ENCODE measurements around the gene ENTPD2. TPM values are rescaled to one million over a fixed set of nuclear protein-coding genes. Genes with fewer than 3 reads are reported as not detected.
A peak's percentile ranks its signal among the peaks of the same experiment; 100 is the strongest.

ENTPD2 gene
- total RNA-seq, 2 experiments from 2014 or later = 0.16 TPM; not detected in 1

DNA sequence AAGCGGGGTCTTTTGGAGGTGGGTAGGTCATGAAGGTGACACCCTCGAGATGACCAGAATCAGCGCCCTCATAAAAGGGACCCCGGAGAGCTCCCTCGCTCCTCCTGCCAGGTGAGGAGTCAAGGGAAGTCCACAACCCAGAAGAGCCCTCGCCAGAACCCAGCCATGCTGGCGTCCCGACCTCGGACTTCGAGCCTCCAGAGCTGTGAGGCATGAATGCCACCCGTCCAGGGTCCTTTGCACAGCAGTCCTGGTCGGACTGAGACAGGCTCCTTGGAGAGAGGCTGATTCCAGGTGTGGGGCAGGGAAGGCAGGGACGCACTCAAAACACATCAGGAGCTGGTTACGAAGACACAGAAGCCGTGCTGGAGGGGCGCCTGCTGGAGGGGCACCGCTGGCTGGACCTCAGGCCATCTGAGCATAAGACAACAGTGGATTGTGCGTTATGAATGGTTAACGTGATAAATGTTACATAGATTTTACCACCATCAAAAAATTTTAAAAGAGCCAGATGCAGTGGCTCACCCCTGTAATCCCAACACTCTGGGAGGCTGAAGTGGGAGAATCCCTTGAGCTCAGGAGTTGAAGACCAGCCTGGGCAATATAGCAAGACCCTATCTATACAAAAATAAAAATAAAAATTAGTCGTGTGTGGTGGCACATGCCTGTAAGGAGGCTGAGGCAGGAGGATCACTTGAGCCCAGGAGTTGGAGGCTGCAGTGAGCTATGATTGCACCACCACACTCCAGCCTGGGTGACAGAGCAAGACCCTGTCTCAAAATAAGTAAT lies 51.8 kb downstream of the ENTPD2 start:
- intact Hi-C loops (cut with micrococcal nuclease; ENCODE audit: unreplicated experiment) = no loop called here
- Histone ChIP-seq H3K4me3 (ENCODE audit: low read depth, low read length, poor library complexity, severe bottlenecking) (no peak overlapping the region), H3K27ac (ENCODE audit: low read depth, low read length, poor library complexity, severe bottlenecking) (no peak overlapping the region), H4K20me1 (ENCODE audit: insufficient read depth, low read length) (no peaks in the 10 kb centered on the region), H3K9me3 (ENCODE audit: low read length) (no peaks in the 10 kb centered on the region), H3K4me1 (ENCODE audit: insufficient read depth, low read length, poor library complexity, severe bottlenecking) (peaks cover 29% of the 10 kb centered on the region), H3K4me2 (ENCODE audit: low read length) (no peak overlapping the region), H2AFZ (ENCODE audit: low read length) (no peak overlapping the region), H3K36me3 (ENCODE audit: insufficient read depth, low read length) (no peaks in the 10 kb centered on the region), H3K9me2 (ENCODE audit: insufficient read depth, low read length) (no peaks in the 10 kb centered on the region), H3K79me2 (ENCODE audit: insufficient read depth, low read depth, low read length) (no peaks in the 10 kb centered on the region)
- CTCF ChIA-PET (ENCODE audit: unreplicated experiment) = interaction anchor here (0.6 kb wide), 1 partner anchor 28 kb away, joined by 3 read pairs; no protein-coding TSS in a partner anchor
- no peak for TF ChIP-seq EZH2phosphoT487 (IDR thresholded peaks at IDR 0.05; ENCODE audit: borderline replicate concordance, low read depth, low read length)
- TF ChIP-seq, protein P1, sequence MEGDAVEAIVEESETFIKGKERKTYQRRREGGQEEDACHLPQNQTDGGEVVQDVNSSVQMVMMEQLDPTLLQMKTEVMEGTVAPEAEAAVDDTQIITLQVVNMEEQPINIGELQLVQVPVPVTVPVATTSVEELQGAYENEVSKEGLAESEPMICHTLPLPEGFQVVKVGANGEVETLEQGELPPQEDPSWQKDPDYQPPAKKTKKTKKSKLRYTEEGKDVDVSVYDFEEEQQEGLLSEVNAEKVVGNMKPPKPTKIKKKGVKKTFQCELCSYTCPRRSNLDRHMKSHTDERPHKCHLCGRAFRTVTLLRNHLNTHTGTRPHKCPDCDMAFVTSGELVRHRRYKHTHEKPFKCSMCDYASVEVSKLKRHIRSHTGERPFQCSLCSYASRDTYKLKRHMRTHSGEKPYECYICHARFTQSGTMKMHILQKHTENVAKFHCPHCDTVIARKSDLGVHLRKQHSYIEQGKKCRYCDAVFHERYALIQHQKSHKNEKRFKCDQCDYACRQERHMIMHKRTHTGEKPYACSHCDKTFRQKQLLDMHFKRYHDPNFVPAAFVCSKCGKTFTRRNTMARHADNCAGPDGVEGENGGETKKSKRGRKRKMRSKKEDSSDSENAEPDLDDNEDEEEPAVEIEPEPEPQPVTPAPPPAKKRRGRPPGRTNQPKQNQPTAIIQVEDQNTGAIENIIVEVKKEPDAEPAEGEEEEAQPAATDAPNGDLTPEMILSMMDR (conservative IDR thresholded peaks at IDR 0.05; ENCODE audit: low read length) = no peak
- DNase-seq (ENCODE audit: low spot score) = no peak
- POLR2A ChIA-PET = interaction anchor here (0.6 to 1.1 kb wide), 3 partner anchors 10 to 318 kb away, joined by 3 to 4 read pairs (median 3); partner anchors contain the start of gene PAXX
- BruUV-seq (replicated peaks) = no TSS peak

DNA sequence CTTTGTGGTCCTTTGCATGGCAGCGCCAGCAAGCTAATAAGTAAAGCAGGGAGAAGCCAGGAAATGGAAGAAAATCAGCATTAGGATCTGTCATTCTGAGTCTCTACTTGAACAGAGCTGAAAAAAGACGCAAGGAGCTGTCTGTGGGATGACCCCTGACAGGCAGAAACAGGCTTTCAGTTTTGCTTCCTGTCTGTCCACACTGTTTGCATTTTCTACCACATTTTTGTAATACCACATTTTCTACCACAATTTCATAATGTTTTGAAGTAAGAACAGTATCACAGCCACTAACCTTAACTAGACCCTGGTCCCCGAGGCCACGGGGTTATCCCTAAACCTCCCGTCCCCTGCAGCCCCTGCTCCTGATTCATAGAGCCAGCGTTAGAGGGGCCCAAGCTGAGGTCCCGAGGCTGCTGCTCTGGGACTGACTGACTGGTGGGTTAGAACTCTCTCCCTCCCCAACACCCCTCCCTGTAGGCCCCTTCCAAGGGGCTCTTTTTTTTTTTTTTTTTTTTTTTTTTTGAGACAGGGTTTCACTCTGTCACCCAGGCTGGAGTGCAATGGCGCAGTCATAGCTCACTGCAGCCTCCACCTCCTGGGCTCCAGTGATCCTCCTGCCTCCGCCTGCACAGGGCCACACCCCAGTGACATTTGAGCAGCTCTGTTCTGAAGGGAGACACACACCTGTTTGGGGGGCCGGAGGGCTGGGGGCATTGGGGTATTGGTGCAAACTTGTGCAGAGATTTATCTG lies 53.5 kb downstream of the ENTPD2 start:
- H3K9me3 ChIP-seq (ENCODE audit: low read length) = no peaks in the 10 kb centered on the region
- H3K4me1 ChIP-seq (ENCODE audit: insufficient read depth, low read length, poor library complexity, severe bottlenecking) = peaks cover 43% of the 10 kb centered on the region
- peak overlapping the region; percentile 58 for H3K4me2 ChIP-seq (ENCODE audit: low read length)
- intact Hi-C loops (cut with micrococcal nuclease; ENCODE audit: unreplicated experiment) = no loop called here
- POLR2A ChIA-PET = interaction anchor here (0.6 to 1.5 kb wide), 3 partner anchors 8 to 171 kb away, joined by 3 to 4 read pairs (median 4); partner anchors contain the start of gene PAXX
- no peaks in the 10 kb centered on the region for H3K36me3 ChIP-seq (ENCODE audit: insufficient read depth, low read length)
- H3K27ac ChIP-seq (ENCODE audit: low read depth, low read length, poor library complexity, severe bottlenecking) = no peak overlapping the region
- TF ChIP-seq, protein P1 (conservative IDR thresholded peaks at IDR 0.05; ENCODE audit: low read length) = no peak
- no peak for TF ChIP-seq EZH2phosphoT487 (IDR thresholded peaks at IDR 0.05; ENCODE audit: borderline replicate concordance, low read depth, low read length)
- no TSS peak for BruUV-seq (replicated peaks)
- H3K79me2 ChIP-seq (ENCODE audit: insufficient read depth, low read depth, low read length) = no peaks in the 10 kb centered on the region
- CTCF ChIA-PET (ENCODE audit: unreplicated experiment) = interaction anchor here (0.6 to 1.2 kb wide), 2 partner anchors 22 to 29 kb away, joined by 3 to 5 read pairs; no protein-coding TSS in a partner anchor
- H3K4me3 ChIP-seq (ENCODE audit: low read depth, low read length, poor library complexity, severe bottlenecking) = peak overlapping the region; percentile 1
- H4K20me1 ChIP-seq (ENCODE audit: insufficient read depth, low read length) = no peaks in the 10 kb centered on the region
- no peaks in the 10 kb centered on the region for H3K9me2 ChIP-seq (ENCODE audit: insufficient read depth, low read length)
- peak; percentile 49 for DNase-seq (ENCODE audit: low spot score)
- peak overlapping the region; percentile 62 for H2AFZ ChIP-seq (ENCODE audit: low read length)

Small RNA genes lying within 50 kb of the gene (small RNA-seq; reads per million reads assigned to genes)
- gene RF00153 = 0.16 reads per million

Other genes with a start within 250 kb of the ENTPD2 start
Only the 30 nearest of the 37 such genes appear.
- 272 and 409 TPM in 2 replicates for gene EDF1, start 187.8 kb downstream of the ENTPD2 start, total RNA-seq (2014; rRNA removed; shearing (Covaris generic))
- gene EDF1, start 187.8 kb downstream of the ENTPD2 start, total RNA-seq (2022) = 222 and 246 TPM in 2 replicates
- 31.4 and 34.7 TPM in 2 replicates for gene TRAF2, start 167.5 kb downstream of the ENTPD2 start, total RNA-seq (2014; rRNA removed; shearing (Covaris generic))
- gene TRAF2, start 167.5 kb downstream of the ENTPD2 start, total RNA-seq (2022) = 40.5 and 43.7 TPM in 2 replicates
- 78.7 and 89.6 TPM in 2 replicates for gene FBXW5, start 109.3 kb downstream of the ENTPD2 start, total RNA-seq (2014; rRNA removed; shearing (Covaris generic))
- gene FBXW5, start 109.3 kb downstream of the ENTPD2 start, total RNA-seq (2022) = 59.1 and 63.3 TPM in 2 replicates
- 0.95 and 1.0 TPM in 2 replicates for gene C8G, start 108.8 kb downstream of the ENTPD2 start, total RNA-seq (2014; rRNA removed; shearing (Covaris generic))
- 2.1 and 2.2 TPM in 2 replicates for gene C8G, start 108.8 kb downstream of the ENTPD2 start, total RNA-seq (2022)
- gene LCN12, start 101.8 kb downstream of the ENTPD2 start, total RNA-seq (2014; rRNA removed; shearing (Covaris generic)) = 0.95 and 6.5 TPM in 2 replicates
- gene LCN12, start 101.8 kb downstream of the ENTPD2 start, total RNA-seq (2022) = 3.5 and 3.7 TPM in 2 replicates
- not detected in 2 replicates for gene PTGDS, start 76.6 kb downstream of the ENTPD2 start, total RNA-seq (2014; rRNA removed; shearing (Covaris generic))
- not detected in 2 replicates for gene PTGDS, start 76.6 kb downstream of the ENTPD2 start, total RNA-seq (2022)
- not detected in 2 replicates for gene LCNL1, start 71.1 kb downstream of the ENTPD2 start, total RNA-seq (2014; rRNA removed; shearing (Covaris generic))
- not detected in 2 replicates for gene LCNL1, start 71.1 kb downstream of the ENTPD2 start, total RNA-seq (2022)
- gene PAXX, start 61.6 kb downstream of the ENTPD2 start, total RNA-seq (2014; rRNA removed; shearing (Covaris generic)) = 63.5 and 66.5 TPM in 2 replicates
- 45.7 and 46.3 TPM in 2 replicates for gene PAXX, start 61.6 kb downstream of the ENTPD2 start, total RNA-seq (2022)
- gene CLIC3, start 57.5 kb downstream of the ENTPD2 start, total RNA-seq (2014; rRNA removed; shearing (Covaris generic)) = not detected in 2 replicates
- gene CLIC3, start 57.5 kb downstream of the ENTPD2 start, total RNA-seq (2022) = not detected in 2 replicates
- 2.4 and 4.1 TPM in 2 replicates for gene ABCA2, start 25.8 kb downstream of the ENTPD2 start, total RNA-seq (2014; rRNA removed; shearing (Covaris generic))
- gene ABCA2, start 25.8 kb downstream of the ENTPD2 start, total RNA-seq (2022) = 8.3 and 10.6 TPM in 2 replicates
- not detected in 2 replicates for gene FUT7, start 22.0 kb downstream of the ENTPD2 start, total RNA-seq (2014; rRNA removed; shearing (Covaris generic))
- 0.21 TPM in 1 of 2 replicates, not detected in the other for gene FUT7, start 22.0 kb downstream of the ENTPD2 start, total RNA-seq (2022)
- 0.21 and 0.32 TPM in 2 replicates for gene NPDC1, start 7.9 kb downstream of the ENTPD2 start, total RNA-seq (2014; rRNA removed; shearing (Covaris generic))
- gene NPDC1, start 7.9 kb downstream of the ENTPD2 start, total RNA-seq (2022) = 0.38 and 0.39 TPM in 2 replicates
- gene SAPCD2, start 16.5 kb upstream of the ENTPD2 start, total RNA-seq (2014; rRNA removed; shearing (Covaris generic)) = 65.9 and 74.0 TPM in 2 replicates
- gene SAPCD2, start 16.5 kb upstream of the ENTPD2 start, total RNA-seq (2022) = 51.4 and 57.2 TPM in 2 replicates
- gene UAP1L1, start 23.5 kb upstream of the ENTPD2 start, total RNA-seq (2014; rRNA removed; shearing (Covaris generic)) = 5.3 and 5.7 TPM in 2 replicates
- gene UAP1L1, start 23.5 kb upstream of the ENTPD2 start, total RNA-seq (2022) = 12.3 and 16.7 TPM in 2 replicates
- gene MAN1B1, start 32.9 kb upstream of the ENTPD2 start, total RNA-seq (2014; rRNA removed; shearing (Covaris generic)) = 22.5 and 32.7 TPM in 2 replicates
- gene MAN1B1, start 32.9 kb upstream of the ENTPD2 start, total RNA-seq (2022) = 38.8 and 43.4 TPM in 2 replicates
- 173 and 182 TPM in 2 replicates for gene DPP7, start 60.7 kb upstream of the ENTPD2 start, total RNA-seq (2014; rRNA removed; shearing (Covaris generic))
- gene DPP7, start 60.7 kb upstream of the ENTPD2 start, total RNA-seq (2022) = 154 TPM in 2 replicates
- 0.06 TPM in 1 of 2 replicates, not detected in the other for gene GRIN1, start 85.1 kb upstream of the ENTPD2 start, total RNA-seq (2014; rRNA removed; shearing (Covaris generic))
- 0.15 and 0.55 TPM in 2 replicates for gene GRIN1, start 85.1 kb upstream of the ENTPD2 start, total RNA-seq (2022)
- 0.21 TPM in 1 of 2 replicates, not detected in the other for gene LRRC26, start 116.0 kb upstream of the ENTPD2 start, total RNA-seq (2014; rRNA removed; shearing (Covaris generic))
- not detected in 2 replicates for gene LRRC26, start 116.0 kb upstream of the ENTPD2 start, total RNA-seq (2022)
- not detected in 2 replicates for gene TMEM210, start 118.0 kb upstream of the ENTPD2 start, total RNA-seq (2014; rRNA removed; shearing (Covaris generic))
- gene TMEM210, start 118.0 kb upstream of the ENTPD2 start, total RNA-seq (2022) = not detected in 2 replicates
- gene ANAPC2, start 134.5 kb upstream of the ENTPD2 start, total RNA-seq (2014; rRNA removed; shearing (Covaris generic)) = 34.8 and 38.6 TPM in 2 replicates
- gene ANAPC2, start 134.5 kb upstream of the ENTPD2 start, total RNA-seq (2022) = 89.6 and 90.4 TPM in 2 replicates
- gene SSNA1, start 134.6 kb upstream of the ENTPD2 start, total RNA-seq (2014; rRNA removed; shearing (Covaris generic)) = 111 and 130 TPM in 2 replicates
- gene SSNA1, start 134.6 kb upstream of the ENTPD2 start, total RNA-seq (2022) = 71.0 and 75.1 TPM in 2 replicates
- gene TPRN, start 146.7 kb upstream of the ENTPD2 start, total RNA-seq (2014; rRNA removed; shearing (Covaris generic)) = 9.0 and 10.3 TPM in 2 replicates
- 15.3 and 15.9 TPM in 2 replicates for gene TPRN, start 146.7 kb upstream of the ENTPD2 start, total RNA-seq (2022)
- 55.1 and 58.2 TPM in 2 replicates for gene TMEM203, start 151.6 kb upstream of the ENTPD2 start, total RNA-seq (2014; rRNA removed; shearing (Covaris generic))
- 39.0 and 42.9 TPM in 2 replicates for gene TMEM203, start 151.6 kb upstream of the ENTPD2 start, total RNA-seq (2022)
- gene NDOR1, start 151.6 kb upstream of the ENTPD2 start, total RNA-seq (2014; rRNA removed; shearing (Covaris generic)) = 30.4 and 35.9 TPM in 2 replicates
- 61.3 and 61.9 TPM in 2 replicates for gene NDOR1, start 151.6 kb upstream of the ENTPD2 start, total RNA-seq (2022)
- 0.47 and 0.82 TPM in 2 replicates for gene RNF208, start 168.2 kb upstream of the ENTPD2 start, total RNA-seq (2014; rRNA removed; shearing (Covaris generic))
- 4.4 and 5.5 TPM in 2 replicates for gene RNF208, start 168.2 kb upstream of the ENTPD2 start, total RNA-seq (2022)
- gene CYSRT1, start 171.1 kb upstream of the ENTPD2 start, total RNA-seq (2014; rRNA removed; shearing (Covaris generic)) = 1.1 and 1.7 TPM in 2 replicates
- 2.9 and 3.7 TPM in 2 replicates for gene CYSRT1, start 171.1 kb upstream of the ENTPD2 start, total RNA-seq (2022)
- 0.13 TPM in 1 of 2 replicates, not detected in the other for gene RNF224, start 173.4 kb upstream of the ENTPD2 start, total RNA-seq (2014; rRNA removed; shearing (Covaris generic))
- gene RNF224, start 173.4 kb upstream of the ENTPD2 start, total RNA-seq (2022) = 0.30 TPM in 1 of 2 replicates, not detected in the other
- gene SLC34A3, start 176.8 kb upstream of the ENTPD2 start, total RNA-seq (2014; rRNA removed; shearing (Covaris generic)) = 0.15 TPM in 1 of 2 replicates, not detected in the other
- not detected in 2 replicates for gene SLC34A3, start 176.8 kb upstream of the ENTPD2 start, total RNA-seq (2022)
- gene TUBB4B, start 187.2 kb upstream of the ENTPD2 start, total RNA-seq (2014; rRNA removed; shearing (Covaris generic)) = 376 and 417 TPM in 2 replicates
- gene TUBB4B, start 187.2 kb upstream of the ENTPD2 start, total RNA-seq (2022) = 402 and 443 TPM in 2 replicates
- 0.73 TPM in 1 of 2 replicates, not detected in the other for gene STPG3, start 197.2 kb upstream of the ENTPD2 start, total RNA-seq (2014; rRNA removed; shearing (Covaris generic))
- gene STPG3, start 197.2 kb upstream of the ENTPD2 start, total RNA-seq (2022) = 1.7 and 2.7 TPM in 2 replicates

Data from OCI-LY7 (cell line).